HG02588 (cell line): Measurements from ENCODE around the gene DAB1.

Source experiments
- ATAC-seq: cut with Tn5 transposase; IDR thresholded peaks from one replicate; pipeline ENCODE4 v1.9.1; 2021; ENCODE audit warnings: mild to moderate bottlenecking, moderate library complexity; ENCODE audit not compliant: unreplicated experiment

DAB1 gene

DNA sequence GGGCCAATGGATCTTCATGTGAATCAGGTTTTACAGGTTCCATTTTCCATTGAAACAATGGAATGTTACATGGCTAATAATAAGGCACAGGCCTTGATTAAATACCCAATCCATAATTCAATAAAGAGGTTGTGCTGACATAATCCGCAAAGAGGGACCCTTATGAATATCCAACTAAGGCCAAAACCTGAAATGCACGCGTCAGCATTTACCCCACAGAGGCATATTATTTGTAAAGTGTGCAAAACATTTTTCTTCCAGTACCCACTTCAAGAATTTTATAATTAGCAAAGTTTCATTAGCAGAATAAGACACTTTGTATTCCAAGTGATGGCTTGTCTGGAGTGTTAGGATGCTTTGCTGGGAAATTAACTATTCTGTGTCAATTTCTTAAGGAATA, 237.4 kb downstream of the DAB1 start:
- no peak for ATAC-seq

DNA sequence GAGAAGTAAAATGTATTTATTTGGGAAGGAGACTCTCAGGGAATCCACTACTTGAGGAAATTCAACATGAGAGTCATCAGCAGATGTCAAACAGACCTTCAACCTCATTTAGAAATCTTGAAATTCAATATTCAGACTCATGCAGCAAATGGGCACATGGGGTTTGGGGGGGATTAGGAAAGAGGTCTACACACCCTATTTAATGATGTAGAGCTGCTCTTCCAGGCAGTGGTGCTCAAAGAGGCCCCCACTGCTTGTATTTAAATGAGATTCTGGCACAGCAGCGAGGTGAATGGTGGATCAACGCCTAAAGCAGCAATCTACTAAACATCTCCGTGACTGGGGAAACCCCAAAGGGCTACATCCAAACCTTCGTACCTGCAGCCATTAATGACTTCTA, 244.9 kb downstream of the DAB1 start:
- no peak for ATAC-seq

DNA sequence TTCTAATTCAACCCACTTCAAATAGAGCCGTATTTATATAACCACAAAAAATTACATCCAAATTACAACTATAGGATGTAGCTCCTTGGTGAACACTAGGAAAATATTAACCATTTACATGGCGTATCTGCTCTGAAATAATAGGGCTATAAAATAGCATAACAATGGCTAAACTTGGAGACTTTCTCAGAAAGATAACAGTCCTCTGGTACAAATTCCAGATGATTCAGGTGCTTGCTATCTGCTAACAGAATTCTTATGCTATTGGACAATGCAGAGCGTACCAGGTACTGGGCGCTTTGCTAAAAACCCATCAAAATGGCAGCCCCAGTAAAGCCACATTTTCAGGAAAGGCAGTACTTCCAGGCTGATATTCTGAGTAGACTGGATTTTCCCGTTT, 248.4 kb downstream of the DAB1 start:
- no peak for ATAC-seq

DNA sequence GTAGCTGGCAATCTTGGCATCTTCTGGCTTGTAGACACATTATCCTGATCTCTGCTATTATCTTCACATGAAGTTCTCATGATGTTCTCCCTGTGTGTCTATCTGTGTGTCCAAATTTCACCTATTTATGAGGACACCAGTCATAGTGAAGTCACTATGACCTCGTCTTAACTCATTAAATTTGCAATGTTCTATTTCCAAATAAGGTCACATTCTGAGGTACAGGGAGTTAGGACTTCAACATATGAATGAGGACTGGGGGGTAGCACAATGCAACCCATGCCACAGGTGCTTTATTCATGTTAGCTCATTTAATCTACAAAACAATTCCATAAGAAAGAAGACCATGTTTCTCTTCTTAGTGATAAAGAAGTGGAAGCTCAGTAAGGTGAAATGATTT, 251.8 kb downstream of the DAB1 start:
- ATAC-seq = no peak

DNA sequence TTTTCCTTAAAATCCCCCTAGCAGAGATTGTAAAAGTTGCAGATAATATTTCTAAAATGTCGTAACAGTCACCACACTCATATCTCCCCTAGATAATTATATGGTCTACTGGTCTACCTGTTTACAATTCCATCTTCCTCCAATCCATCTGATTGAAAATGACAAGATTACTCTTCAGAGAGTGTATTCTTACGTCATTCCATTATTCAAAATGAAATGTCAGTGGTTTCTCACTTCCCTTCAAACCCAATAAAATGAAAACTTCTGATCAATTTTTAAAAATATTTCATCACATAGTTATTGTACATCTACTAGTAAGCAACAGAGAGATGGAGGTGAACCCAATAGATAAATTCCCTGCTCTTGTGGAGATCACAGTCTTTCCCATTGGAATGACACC, 255.9 kb downstream of the DAB1 start:
- no peak for ATAC-seq

DNA sequence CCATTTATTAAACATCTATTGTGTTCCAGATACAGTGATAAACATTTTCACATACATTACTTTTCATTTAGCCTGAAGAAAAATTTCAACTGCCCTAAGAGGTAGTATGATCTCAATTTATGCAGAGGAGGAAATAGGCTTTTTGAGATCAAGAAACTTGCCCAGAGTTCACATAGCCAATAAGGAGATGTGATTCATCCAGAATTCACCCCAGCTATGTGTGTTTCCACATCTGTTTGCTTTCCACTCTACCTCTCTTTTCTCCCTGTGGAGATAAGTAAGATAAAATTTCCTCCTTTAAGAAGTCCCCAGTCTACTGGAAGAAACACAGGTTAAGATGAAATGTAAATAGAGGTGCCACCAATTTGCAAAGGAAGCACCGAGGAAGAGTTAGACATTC, 258.3 kb downstream of the DAB1 start:
- ATAC-seq = no peak

DNA sequence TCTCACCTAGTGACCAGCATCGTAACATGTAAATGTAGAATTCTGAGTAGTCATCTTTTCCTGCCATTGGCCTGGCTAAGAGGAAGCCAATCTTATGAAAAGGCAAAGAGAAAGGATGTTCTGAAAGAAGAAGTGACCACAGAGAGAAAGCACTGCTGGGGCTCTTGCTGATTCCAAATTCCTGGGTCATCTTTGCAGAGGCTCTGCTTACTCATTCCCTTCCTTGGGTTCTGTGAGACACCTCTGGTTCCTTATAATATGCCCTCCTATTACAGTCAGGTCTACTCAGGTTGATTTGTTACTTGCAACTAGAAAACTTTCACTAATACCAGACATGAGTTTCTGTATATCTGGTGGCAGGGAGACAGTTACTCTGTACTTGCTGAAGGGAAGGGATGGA, 259.3 kb downstream of the DAB1 start:
- no peak for ATAC-seq

DNA sequence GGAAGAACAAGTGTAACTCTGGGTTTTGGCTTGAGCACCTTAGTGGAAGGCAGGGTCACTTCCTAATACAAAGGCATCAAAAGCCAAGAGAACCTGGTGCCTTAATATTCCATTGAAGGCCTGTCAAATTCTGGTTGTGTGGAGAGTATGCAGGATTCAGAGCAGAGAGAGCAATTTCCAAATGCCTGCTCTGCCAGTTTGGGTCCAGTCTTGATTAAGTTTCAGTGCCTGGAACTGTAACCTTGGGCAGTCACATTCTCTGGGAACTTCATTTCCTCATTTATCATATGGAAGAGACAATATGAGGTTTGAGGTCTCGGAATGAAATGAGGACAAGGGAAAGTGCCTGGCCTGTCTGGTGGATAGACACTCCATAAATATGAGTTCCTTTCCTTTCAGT, 260.1 kb downstream of the DAB1 start:
- no peak for ATAC-seq

DNA sequence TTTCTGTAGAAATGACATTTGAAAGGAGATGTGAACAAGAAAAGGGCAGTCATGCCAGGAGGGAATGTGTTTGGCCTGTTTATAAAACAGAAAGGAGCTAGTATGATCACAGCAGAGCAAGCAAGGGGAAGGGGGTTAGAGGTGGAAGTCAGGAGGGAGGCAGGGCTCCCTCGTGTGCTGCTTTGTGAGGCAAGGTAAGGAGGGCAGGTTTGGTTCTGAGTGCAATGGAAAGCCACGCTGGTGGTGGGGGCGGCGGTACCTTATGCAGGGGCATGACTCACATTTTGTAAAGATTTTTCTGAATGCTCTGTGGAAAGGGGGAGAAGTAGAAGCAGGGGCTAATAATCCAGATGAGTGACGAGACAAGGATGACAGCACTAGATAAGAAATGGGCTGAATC, 260.5 kb downstream of the DAB1 start:
- no peak for ATAC-seq

DNA sequence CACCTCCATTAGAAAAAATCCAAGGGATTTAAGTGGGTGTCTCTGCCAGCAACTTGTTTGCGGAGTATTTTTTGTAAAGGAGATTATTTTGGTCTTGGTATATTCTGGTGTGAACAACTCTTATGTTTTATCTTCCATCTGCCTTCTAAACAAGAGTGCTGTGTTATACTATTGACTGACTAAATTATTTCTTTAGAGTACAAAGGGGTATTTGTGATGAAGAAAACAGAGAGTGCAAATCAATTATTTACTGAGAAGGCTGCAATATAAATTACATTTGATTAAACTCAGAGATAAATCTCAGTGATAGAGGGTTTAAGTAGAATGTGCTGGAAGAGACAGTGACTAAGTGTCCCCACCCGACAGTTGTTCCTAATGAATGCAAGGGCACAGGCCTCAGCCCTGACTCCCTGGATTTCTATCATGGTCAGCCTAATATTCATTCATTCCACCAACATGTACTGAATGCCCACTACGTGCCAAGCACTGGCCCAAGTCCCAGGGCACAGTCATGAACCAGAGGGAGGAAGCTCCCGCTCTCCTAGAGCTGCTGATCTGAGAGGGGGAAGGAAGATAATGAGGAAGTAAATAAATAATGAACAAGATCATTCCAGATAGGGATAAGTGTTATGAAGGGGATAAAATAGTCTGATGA, 261.1 kb downstream of the DAB1 start:
- ATAC-seq = no peak

DNA sequence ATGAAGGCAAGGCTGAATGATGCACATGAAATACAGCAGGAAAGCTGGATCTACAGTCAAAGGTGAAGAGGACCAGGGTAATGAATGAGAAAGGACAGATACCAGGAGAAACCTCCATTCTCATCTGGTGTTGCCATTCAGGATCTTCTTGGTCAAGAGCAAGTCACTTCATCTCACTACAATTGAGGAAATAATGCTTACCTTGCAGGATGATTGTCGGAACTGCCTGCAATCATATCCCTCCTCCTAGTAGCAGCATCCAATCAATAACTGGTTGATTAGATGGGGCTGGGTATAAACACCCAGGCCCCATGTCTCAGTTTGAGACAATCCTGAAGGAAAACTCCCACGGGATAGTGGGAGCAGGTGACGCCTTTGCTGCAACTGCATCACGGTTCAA, 263.3 kb downstream of the DAB1 start:
- no peak for ATAC-seq

DNA sequence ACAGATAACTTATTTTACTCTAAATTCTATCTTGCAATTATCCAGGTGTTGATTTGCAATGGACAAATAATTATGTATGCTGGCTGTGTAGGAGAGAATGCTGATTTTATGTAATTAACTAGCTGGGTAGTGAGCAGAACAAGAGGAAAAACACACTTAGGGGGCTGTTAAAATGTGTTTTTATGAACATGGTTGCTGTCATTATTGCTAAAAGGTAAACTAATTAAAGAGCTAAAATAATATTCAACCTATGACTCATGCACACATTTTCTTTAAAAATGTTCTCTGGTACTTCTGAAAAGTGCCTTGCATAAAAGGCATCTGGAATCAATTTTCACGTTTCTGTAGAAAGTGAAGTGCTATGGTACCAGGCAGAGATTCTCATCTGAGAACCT, 265.3 kb downstream of the DAB1 start:
- no peak for ATAC-seq

DNA sequence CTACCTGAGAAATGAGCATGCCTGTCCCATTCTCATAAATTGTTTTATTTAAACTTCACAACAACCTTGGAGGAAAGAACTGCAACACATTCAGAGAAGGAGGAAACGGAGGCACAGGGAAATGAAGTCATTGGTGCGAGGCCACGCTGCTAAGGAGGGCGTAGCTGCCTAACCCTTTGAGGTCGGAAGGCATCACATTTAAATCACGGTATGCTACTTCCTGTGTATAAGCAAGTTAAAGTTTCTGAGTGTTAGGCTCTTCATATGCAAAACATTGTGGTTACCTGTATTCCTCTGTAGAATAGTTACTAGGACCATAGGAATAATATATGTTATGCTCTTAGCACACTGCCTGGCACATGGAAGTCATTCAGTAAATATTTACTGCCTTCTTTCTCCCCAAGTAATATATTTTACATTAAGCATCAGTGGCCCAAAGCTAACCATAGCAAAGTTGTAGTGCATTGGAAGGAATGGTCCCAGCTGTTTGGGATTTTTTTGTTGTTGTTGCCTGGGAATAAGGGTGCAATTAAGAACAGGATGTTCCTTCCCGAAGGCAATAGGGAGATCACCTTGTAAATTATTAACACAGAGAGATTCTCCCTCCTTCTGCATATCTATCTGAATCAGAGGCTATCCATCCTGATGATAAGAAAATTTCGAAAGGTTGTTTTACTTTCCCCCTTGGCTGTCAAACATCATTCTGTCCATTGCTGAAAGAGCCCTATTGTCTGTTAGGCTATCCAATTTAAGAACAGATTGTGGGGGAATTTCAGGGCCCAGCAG, 265.8 kb downstream of the DAB1 start:
- no peak for ATAC-seq

DNA sequence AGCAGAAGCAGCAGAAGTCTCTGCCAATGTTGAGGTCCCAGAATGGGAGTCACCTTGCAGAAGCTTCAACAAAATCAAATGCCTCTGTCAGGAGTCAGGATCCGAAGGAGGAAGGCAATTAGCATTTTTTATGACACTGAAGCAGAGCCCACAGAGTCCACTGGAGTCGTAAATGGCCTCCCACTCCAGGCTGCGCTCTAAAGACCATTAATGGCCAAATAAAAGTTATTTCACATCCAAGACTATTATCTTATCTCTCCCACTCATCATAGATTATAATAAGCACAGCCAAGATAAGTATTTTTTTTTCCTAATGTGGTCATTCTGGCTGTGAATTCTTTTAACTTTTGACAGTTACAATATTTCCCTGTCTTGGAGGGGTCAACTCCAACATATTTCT, 267.0 kb downstream of the DAB1 start:
- ATAC-seq = no peak

DNA sequence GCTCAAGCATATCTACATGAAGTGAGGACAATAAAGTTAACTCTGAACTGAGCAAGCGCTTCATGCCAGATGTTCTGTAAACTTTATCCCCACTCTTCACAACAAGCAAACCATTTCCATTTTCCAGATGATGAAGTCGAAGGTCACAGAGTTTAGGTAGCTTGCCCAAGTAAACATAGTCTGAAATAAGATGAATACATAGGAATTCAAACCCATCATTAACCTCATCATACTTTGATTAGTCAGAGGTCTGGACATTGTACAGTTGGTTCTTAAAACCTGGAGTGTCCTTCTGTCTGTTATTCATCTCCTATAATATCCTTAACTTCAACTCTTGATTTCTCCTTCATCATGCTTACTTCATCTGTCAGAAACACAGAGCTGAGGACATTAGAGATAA, 277.8 kb downstream of the DAB1 start:
- ATAC-seq = no peak

DNA sequence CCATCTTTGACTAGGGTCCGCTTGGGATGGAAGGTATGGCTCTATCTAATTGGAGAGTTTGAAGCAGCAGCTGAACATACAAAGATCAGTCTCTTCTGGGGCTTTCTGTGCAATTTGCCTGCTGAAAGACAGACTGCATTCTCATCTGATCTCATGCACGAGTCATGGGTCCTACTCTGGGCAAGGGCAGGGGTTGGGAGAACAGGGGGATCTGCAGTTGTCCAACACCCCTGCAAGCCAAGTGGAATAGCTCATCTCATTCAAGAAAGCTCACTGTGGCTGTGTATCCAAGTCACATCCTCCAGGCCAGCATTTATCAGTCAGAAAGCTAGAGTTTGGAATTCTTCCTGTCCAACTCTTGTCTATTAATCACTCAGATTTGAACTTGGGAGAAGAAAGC, 280.9 kb downstream of the DAB1 start:
- no peak for ATAC-seq

DNA sequence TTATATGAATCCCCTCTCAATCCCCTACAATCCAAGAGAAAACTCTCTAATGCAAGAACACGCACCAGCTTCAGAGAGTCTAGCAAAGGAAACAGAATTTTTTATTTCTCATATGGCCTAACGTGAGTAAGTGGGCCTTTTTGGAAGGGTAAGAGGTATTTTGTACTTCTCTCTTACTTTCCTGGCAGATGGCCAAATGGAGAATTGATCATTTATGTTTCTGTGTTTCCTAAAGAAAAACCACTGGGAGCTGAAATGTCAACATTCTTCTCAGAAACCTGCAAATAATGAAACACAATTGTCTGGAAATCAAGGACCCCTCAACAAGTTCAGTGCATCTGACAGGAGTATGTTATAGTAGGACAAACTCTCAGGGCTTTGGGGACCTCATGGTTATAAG, 281.7 kb downstream of the DAB1 start:
- no peak for ATAC-seq

DNA sequence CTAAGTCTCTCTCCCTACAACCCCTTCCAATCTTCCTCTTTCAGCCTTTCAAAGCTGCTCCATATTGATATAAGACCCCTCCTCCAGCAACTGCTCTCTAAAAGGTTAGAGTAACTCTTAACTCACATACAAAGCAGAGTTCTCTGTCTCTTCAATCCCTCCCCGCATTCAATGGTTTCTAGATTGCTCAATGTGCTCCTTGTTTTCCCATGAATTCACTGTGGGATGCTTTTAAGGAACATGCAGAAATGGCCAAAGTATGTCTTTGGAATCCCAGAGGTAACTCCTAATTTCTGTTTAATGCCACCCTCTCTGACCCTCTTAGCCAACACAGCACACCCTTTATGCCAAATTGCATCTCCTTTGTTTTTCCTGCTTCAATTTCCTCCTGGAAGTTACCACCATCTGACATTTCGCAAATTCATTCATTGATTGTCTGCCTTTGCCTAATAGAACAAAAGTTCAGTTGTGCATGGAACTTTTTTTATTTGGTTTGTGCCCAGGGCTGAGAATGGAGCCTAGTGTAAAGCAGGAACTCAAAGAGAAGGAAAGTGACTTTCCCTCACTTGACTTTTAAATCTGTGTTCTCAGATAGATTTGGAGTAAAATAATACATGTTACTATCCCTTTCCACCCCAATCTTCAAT, 285.3 kb downstream of the DAB1 start:
- ATAC-seq = no peak

DNA sequence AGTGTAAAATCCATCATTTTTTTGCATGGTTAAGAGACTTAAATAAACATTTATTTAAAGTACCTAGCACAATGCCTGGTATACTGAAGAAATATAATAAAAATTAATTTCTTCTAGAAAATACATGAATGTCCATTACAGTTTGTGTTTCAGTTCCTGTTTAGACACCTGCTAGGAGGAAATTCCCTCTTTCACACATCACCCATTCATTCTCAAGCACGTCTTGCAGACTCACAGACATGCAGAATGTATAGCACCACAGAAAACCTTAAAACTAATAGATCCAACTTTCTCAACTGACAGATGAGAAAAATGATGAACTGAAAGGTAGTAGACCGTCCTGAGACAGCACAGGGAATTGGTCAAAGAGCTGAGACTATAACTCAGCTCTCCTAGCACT, 285.9 kb downstream of the DAB1 start:
- ATAC-seq = no peak

DNA sequence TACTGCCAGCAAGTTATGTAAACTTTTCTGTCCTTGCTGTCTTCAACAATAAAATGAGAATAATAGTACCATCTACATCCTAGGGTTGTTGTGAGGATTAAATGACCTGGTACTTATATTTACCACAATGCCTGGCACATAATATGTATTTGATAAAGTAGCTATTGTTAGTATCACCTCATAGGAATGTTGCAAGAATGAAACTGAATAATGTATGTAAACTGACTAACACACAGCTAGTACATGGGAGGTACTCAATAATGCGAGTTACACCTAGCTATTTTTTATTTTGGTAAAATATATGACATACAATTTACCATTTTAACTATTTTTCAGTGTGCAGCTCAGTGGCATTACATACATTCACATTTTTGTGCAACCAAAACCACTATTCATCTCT, 289.1 kb downstream of the DAB1 start:
- ATAC-seq = no peak

DNA sequence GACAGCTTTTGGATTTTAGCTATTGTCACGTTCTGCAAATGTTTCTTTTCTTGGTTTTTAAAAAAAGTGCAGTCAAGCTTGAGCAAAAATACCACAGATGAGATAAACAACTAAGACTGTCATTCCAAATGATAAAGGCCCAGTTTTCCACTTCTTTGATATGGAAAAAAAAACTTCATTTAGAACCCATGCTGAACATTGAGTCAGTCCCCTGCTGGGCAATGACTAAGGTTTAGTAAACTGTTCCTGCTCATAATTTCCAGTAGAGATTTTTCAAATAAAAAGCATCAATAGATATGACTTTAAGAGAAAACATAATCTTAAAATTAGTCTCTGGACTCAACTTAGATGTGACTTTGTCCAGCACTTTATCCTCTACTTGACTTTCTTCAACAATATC, 290.2 kb downstream of the DAB1 start:
- ATAC-seq = no peak

DNA sequence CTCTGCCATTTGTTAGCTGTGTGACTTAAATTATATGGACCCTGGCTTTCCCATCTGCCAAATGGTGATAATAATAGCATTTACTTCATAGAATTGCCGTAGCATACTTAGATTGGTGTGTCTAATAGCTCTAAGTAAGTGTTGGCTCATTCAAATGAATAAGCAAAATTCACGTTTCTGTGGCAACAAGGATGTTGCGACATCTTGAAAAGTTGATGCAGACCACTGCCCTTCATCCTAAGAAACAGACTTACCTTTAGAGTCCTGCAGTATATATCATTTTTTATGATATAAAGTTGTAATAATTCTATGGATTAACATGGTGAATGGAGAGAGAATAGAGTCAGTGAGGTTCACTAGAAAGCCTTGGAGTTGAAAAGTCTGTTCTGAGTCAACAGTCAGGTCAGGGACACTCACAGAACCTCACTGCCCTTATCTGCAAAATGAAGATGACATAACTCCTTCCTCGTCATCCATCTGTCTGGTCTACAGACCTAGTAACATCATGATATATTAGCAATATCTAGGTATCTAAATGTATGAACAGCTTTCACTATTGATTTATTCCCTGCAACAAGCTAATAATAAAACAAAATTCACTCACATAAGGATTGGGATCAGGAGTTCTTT, 290.8 kb downstream of the DAB1 start:
- ATAC-seq = no peak
